Endothelial cell of umbilical vein (primary cell): Measurements from ENCODE around the gene OR7A5. TPM values are rescaled to one million over a fixed set of nuclear protein-coding genes. Genes with fewer than 3 reads are reported as not detected.
"Not testable (repeated sequence)": the region's sequence is repeated elsewhere in the genome, so short reads cannot be mapped to it uniquely, and the experiment has no call there.

ENCODE experiments used
- BruUV-seq: library from RNA; stranded (reverse); fragments of 400-500 nt; replicated peaks from 2 replicates; lab custom pipeline; 2021; lab: Mats Ljungman, UMichigan
- CTCF ChIA-PET: fragments of 300-600, 350-600 bp; sonication (Branson Sonifier 250); formaldehyde crosslinking; loops from one replicate; lab custom pipeline; 2021; ENCODE audit warnings: antibody characterized with exemption, inconsistent platforms; lab: Charles Lee
- POLR2A ChIA-PET: fragments of 300-600, 350-600 bp; sonication (Branson Sonifier 250); formaldehyde crosslinking; loops from one replicate; lab custom pipeline; 2021; ENCODE audit warnings: antibody characterized with exemption, inconsistent platforms; lab: Charles Lee
- DNase-seq: peaks from one replicate; pipeline ENCODE4 v3.0.0-alpha.2; 2011; ENCODE audit warnings: low read depth, low spot score
- FAIRE-seq: peaks from 2 replicates; lab custom pipeline; 2011; peaks lifted over from hg19 to GRCh38; lab: Jason Lieb, UNC
- H2AFZ ChIP-seq: 2 replicates; pipeline ENCODE4 v1.6.0; 2012; ENCODE audit warnings: low read depth, low read length, control low read depth, inconsistent platforms
- H3K27ac ChIP-seq: 2 replicates; pipeline ENCODE4 v1.5.1; 2011; ENCODE audit warnings: low read depth, mild to moderate bottlenecking, control low read depth, low read length, moderate library complexity; ENCODE audit not compliant: insufficient read depth
- H3K27me3 ChIP-seq, 2 experiments: 2 replicates each; pipeline versions ENCODE4 v1.6.0 to v1.6.1; 2011; ENCODE audit warnings: low read length in 2 of 2, mixed read lengths in 1 of 2; ENCODE audit not compliant: control insufficient read depth in 2 of 2, insufficient read depth in 2 of 2
- H3K36me3 ChIP-seq, 2 experiments: 2 replicates in 1 of 2; 3 replicates in 1 of 2; pipeline ENCODE4 v1.5.1; 2011; ENCODE audit warnings: low read length in 2 of 2, mild to moderate bottlenecking in 1 of 2, moderate library complexity in 1 of 2; ENCODE audit not compliant: control insufficient read depth in 2 of 2, insufficient read depth in 2 of 2; ENCODE audit errors: extremely low read depth in 1 of 2
- H3K4me1 ChIP-seq: 3 replicates; pipeline ENCODE4 v1.5.1; 2011; ENCODE audit warnings: mild to moderate bottlenecking, low read length; ENCODE audit not compliant: control insufficient read depth, insufficient read depth; ENCODE audit errors: extremely low read depth
- H3K4me2 ChIP-seq: 2 replicates; pipeline ENCODE4 v1.6.1; 2011; ENCODE audit warnings: low read length, control low read depth, mixed read lengths; ENCODE audit not compliant: insufficient read depth
- H3K4me3 ChIP-seq, 3 experiments: fragments of 200-600 bp in 1 of 3; sonication (generic), shearing (Covaris generic) in 1 of 3; replicated peaks in 1 of 3; 2 replicates each; pipeline ENCODE4 v1.5.1; 2011 to 2016; ENCODE audit warnings: control low read depth in 3 of 3, low read length in 3 of 3, mild to moderate bottlenecking in 2 of 3, inconsistent platforms in 1 of 3, low read depth in 1 of 3, moderate library complexity in 1 of 3; ENCODE audit not compliant: insufficient read depth in 1 of 3
- H3K79me2 ChIP-seq: 2 replicates; pipeline ENCODE4 v1.6.0; 2012; ENCODE audit warnings: low read length, inconsistent platforms; ENCODE audit not compliant: control insufficient read depth, insufficient read depth
- H3K9ac ChIP-seq: replicated peaks from 2 replicates; pipeline ENCODE3; 2011; ENCODE audit warnings: low read length, control low read depth; ENCODE audit not compliant: insufficient read depth; ENCODE audit errors: extremely low read depth
- H3K9me1 ChIP-seq: replicated peaks from 3 replicates; pipeline ENCODE4 v1.6.0; 2011; ENCODE audit warnings: mild to moderate bottlenecking, low read length; ENCODE audit not compliant: control insufficient read depth, insufficient read depth; ENCODE audit errors: extremely low read depth
- H3K9me3 ChIP-seq: replicated peaks from 2 replicates; pipeline ENCODE4 v1.5.1; 2012; ENCODE audit warnings: low read length, inconsistent platforms; ENCODE audit not compliant: control insufficient read depth, insufficient read depth
- H4K20me1 ChIP-seq: replicated peaks from 2 replicates; pipeline ENCODE3; 2011; ENCODE audit warnings: mild to moderate bottlenecking, low read length; ENCODE audit not compliant: control insufficient read depth, insufficient read depth; ENCODE audit errors: extremely low read depth
- dilution Hi-C: fragments of 300-500 bp; cut with MboI; formaldehyde crosslinking; loops from one replicate; pipeline ENCODE4 v1.15.0; 2019; ENCODE audit warnings: low sequenced_read_pairs; ENCODE audit not compliant: extremely low pct_ligation_motif_present
- intact Hi-C: fragments of 100-400 bp; cut with micrococcal nuclease; formaldehyde crosslinking; loops from one replicate; pipeline ENCODE4 v1.10.0; 2022
- polyA plus RNA-seq, 4 experiments: library from polyadenylated mRNA; depleted of rRNA in 3 of 4; stranded (reverse) in 3 of 4; unstranded in 1 of 4; fragments of >200 nt; gene quantifications; 2 replicates each; pipeline versions ENCODE4 v1.2.1 to v1.2.3, GENCODE V29; 2011 to 2012; ENCODE audit warnings: missing spikeins in 1 of 4
- small RNA-seq: library from RNA; depleted of rRNA; stranded (forward); fragments of <200 nt; gene quantifications from one replicate; pipeline ENCODE3, GENCODE V24; 2012; ENCODE audit warnings: low replicate concordance, low read depth; ENCODE audit not compliant: insufficient read depth, insufficient read length
- total RNA-seq: library from RNA; stranded (reverse); gene quantifications from 2 replicates; pipeline ENCODE4 v1.2.3, GENCODE V29; 2021

Gene OR7A5
- total and polyA plus RNA-seq, 2 donors (not counting 3 experiments of a cell fraction or from before 2014, with no cell fraction given) = not detected

- POLR2A ChIA-PET, CTCF ChIA-PET, H2AFZ ChIP-seq, H3K4me3 ChIP-seq, H3K27ac ChIP-seq, H3K4me1 ChIP-seq, FAIRE-seq, H3K4me2 ChIP-seq, intact Hi-C loops, DNase-seq, H3K27me3 ChIP-seq, H3K9me1 ChIP-seq, dilution Hi-C loops, H3K79me2 ChIP-seq, H4K20me1 ChIP-seq, H3K9me3 ChIP-seq, H3K9ac ChIP-seq, BruUV-seq, H3K36me3 ChIP-seq: not testable (repeated sequence)
These were observed 57.3 kb downstream of the OR7A5 start for GRCh38 chr19:14777645-14778044.

Small RNA genes lying within 50 kb of the gene (small RNA-seq; reads per million reads assigned to genes)
- not detected for gene AC005255.1

Other genes with a start within 250 kb of the OR7A5 start
- gene ADGRE3, start 160.3 kb downstream of the OR7A5 start, total RNA-seq = not detected in 2 replicates
- not detected in 2 replicates for gene ADGRE3, start 160.3 kb downstream of the OR7A5 start, polyA plus RNA-seq
- 17.1 and 19.7 TPM in 2 replicates for gene ZNF333, start 145.1 kb downstream of the OR7A5 start, total RNA-seq
- 11.1 TPM in 2 replicates for gene ZNF333, start 145.1 kb downstream of the OR7A5 start, polyA plus RNA-seq
- gene ADGRE2, start 56.6 kb downstream of the OR7A5 start, total RNA-seq = not detected in 2 replicates
- not detected in 2 replicates for gene ADGRE2, start 56.6 kb downstream of the OR7A5 start, polyA plus RNA-seq
- not detected in 2 replicates for gene OR7C1, start within 50 bp of the OR7A5 start, total RNA-seq
- gene OR7C1, start within 50 bp of the OR7A5 start, polyA plus RNA-seq = not detected in 2 replicates
- not detected in 2 replicates for gene OR7A10, start 13.7 kb upstream of the OR7A5 start, total RNA-seq
- not detected in 2 replicates for gene OR7A10, start 13.7 kb upstream of the OR7A5 start, polyA plus RNA-seq
- not detected in 2 replicates for gene OR7A17, start 50.9 kb upstream of the OR7A5 start, total RNA-seq
- not detected in 2 replicates for gene OR7A17, start 50.9 kb upstream of the OR7A5 start, polyA plus RNA-seq
- gene OR7C2, start 106.3 kb upstream of the OR7A5 start, total RNA-seq = not detected in 2 replicates
- gene OR7C2, start 106.3 kb upstream of the OR7A5 start, polyA plus RNA-seq = not detected in 2 replicates
- gene SLC1A6, start 144.7 kb upstream of the OR7A5 start, total RNA-seq = not detected in 2 replicates
- not detected in 2 replicates for gene SLC1A6, start 144.7 kb upstream of the OR7A5 start, polyA plus RNA-seq
- not detected in 2 replicates for gene CASP14, start 214.3 kb upstream of the OR7A5 start, total RNA-seq
- gene CASP14, start 214.3 kb upstream of the OR7A5 start, polyA plus RNA-seq = not detected in 2 replicates
- gene OR1I1, start 247.0 kb upstream of the OR7A5 start, total RNA-seq = not detected in 2 replicates
- gene OR1I1, start 247.0 kb upstream of the OR7A5 start, polyA plus RNA-seq = not detected in 2 replicates